ENCODE measurements around the gene CD83. TPM values are rescaled to one million over a fixed set of nuclear protein-coding genes. Genes with fewer than 3 reads are reported as not detected.

CD83 gene
- total and polyA plus RNA-seq, 12 donors: 4.0 to 245 (median 8.5) TPM

DNA sequence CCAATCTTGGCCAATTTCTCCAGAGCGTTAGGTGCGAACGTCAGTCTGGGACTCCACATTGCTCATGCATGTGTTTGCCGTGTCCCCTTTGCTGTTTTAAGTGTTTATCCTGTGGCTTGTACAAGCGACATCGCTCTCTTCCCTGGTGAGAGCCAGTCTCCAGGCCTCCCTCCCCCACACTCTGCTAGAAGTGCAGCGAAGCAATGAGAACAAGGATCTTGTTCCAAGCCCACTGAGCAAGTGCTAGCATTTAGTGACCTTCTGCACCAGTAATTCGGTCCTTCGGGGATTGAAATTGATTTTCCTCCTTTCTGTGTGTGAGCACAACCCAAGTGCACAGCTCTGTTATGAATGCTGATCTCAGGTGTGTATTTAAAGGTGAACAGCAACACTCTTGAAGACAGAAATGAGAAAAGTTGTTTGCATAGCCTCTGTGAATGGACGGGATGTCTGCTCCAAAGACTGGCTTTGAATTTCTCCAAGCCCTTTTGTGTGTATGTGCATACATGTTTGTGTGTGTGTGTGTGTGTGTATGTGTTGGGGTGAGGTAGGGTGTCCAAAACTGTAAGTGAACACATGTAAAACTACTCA, 29.0 kb downstream of the CD83 start:
- WGBS, 4 donors: 72 to 87% (median 81%) methylated on average over 10 of the region's 10 CpGs
- H3K9me3 ChIP-seq (replicated peaks in 1 of 3): no peaks in the 10 kb centered on the region
- H3K36me3 ChIP-seq (replicated peaks in 1 of 2): no peaks in the 10 kb centered on the region
- DNase-seq: no peak
- intact Hi-C loops (cut with DNase I): loop anchor here (5.0 to 10.0 kb wide), 2 partner anchors 232 to 234 kb away; no protein-coding TSS in a partner anchor
- no peaks in the 10 kb centered on the region for H3K27me3 ChIP-seq
- no peak overlapping the region for H3K4me3 ChIP-seq
- H3K27ac ChIP-seq: no peak overlapping the region
- H3K4me1 ChIP-seq (replicated peaks in 1 of 2): no peaks in the 10 kb centered on the region
- no peak for TF ChIP-seq POLR2A (IDR thresholded peaks at IDR 0.05)
- TF ChIP-seq, protein P1, sequence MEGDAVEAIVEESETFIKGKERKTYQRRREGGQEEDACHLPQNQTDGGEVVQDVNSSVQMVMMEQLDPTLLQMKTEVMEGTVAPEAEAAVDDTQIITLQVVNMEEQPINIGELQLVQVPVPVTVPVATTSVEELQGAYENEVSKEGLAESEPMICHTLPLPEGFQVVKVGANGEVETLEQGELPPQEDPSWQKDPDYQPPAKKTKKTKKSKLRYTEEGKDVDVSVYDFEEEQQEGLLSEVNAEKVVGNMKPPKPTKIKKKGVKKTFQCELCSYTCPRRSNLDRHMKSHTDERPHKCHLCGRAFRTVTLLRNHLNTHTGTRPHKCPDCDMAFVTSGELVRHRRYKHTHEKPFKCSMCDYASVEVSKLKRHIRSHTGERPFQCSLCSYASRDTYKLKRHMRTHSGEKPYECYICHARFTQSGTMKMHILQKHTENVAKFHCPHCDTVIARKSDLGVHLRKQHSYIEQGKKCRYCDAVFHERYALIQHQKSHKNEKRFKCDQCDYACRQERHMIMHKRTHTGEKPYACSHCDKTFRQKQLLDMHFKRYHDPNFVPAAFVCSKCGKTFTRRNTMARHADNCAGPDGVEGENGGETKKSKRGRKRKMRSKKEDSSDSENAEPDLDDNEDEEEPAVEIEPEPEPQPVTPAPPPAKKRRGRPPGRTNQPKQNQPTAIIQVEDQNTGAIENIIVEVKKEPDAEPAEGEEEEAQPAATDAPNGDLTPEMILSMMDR (IDR thresholded peaks at IDR 0.05): no peak

DNA sequence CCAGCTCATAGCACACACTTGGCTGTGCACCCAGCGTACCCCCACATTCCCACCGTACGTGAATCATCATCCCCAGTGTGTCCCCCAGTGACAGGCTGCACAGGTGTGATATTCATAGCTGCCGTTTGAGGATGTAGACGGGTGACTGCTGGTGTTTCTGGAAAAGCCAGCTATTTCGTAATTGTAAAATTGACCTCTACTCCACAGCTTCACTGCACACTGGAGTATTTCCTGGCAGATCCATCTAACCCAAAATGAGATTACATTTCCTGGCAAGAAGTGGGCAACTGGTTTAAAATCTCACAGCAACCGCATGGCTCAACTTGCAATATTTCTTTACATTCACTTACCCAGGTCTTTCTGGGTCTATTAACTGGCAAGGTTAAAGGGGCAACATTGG, 30.3 kb downstream of the CD83 start:
- intact Hi-C loops (cut with DNase I): loop anchor here (5.0 to 10.0 kb wide), 2 partner anchors 233 to 236 kb away; no protein-coding TSS in a partner anchor
- Histone ChIP-seq H3K36me3 (replicated peaks in 1 of 2) (no peaks in the 10 kb centered on the region), H3K27me3 (no peaks in the 10 kb centered on the region), H3K9me3 (replicated peaks in 1 of 3) (no peaks in the 10 kb centered on the region), H3K27ac (no peak overlapping the region), H3K4me1 (replicated peaks in 1 of 2) (no peaks in the 10 kb centered on the region), H3K4me3 (no peak overlapping the region)
- 82 to 89% (median 87%) methylated on average over 6 to 7 of the region's 7 CpGs for WGBS, 4 donors
- TF ChIP-seq POLR2A (IDR thresholded peaks at IDR 0.05): no peak
- TF ChIP-seq, protein P1 (IDR thresholded peaks at IDR 0.05): no peak
- DNase-seq: no peak

DNA sequence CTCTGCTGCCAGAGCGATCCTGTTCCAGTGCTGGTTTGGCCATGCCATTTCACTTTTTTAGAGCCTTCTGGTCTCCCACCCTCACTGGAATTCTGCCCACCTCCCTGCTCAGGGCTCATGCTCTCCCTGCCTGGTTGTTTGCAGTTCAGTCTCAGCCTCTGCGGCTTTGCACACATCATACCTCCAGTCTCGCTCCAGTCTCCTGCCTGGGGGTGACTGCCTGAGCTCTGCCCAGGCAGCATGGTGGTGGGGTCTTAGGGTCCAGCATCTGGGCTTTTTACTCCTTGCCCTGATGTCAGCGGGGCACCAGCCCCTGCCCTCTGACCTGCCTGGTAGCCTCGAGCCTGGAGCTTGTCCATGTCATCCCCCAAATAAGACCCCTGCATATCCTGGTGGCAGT, 30.9 kb downstream of the CD83 start:
- DNase-seq: no peak
- TF ChIP-seq, protein P1 (IDR thresholded peaks at IDR 0.05): no peak
- no peak for TF ChIP-seq POLR2A (IDR thresholded peaks at IDR 0.05)
- no peaks in the 10 kb centered on the region for H3K27me3 ChIP-seq
- H3K9me3 ChIP-seq (replicated peaks in 1 of 3): no peaks in the 10 kb centered on the region
- no peaks in the 10 kb centered on the region for H3K4me1 ChIP-seq (replicated peaks in 1 of 2)
- 88 to 95% (median 92%) methylated on average over 5 of the region's 5 CpGs for WGBS, 4 donors
- no peak overlapping the region for H3K27ac ChIP-seq
- intact Hi-C loops (cut with DNase I): loop anchor here (5.0 to 10.0 kb wide), 2 partner anchors 234 to 236 kb away; no protein-coding TSS in a partner anchor
- H3K4me3 ChIP-seq: no peak overlapping the region
- H3K36me3 ChIP-seq (replicated peaks in 1 of 2): no peaks in the 10 kb centered on the region

DNA sequence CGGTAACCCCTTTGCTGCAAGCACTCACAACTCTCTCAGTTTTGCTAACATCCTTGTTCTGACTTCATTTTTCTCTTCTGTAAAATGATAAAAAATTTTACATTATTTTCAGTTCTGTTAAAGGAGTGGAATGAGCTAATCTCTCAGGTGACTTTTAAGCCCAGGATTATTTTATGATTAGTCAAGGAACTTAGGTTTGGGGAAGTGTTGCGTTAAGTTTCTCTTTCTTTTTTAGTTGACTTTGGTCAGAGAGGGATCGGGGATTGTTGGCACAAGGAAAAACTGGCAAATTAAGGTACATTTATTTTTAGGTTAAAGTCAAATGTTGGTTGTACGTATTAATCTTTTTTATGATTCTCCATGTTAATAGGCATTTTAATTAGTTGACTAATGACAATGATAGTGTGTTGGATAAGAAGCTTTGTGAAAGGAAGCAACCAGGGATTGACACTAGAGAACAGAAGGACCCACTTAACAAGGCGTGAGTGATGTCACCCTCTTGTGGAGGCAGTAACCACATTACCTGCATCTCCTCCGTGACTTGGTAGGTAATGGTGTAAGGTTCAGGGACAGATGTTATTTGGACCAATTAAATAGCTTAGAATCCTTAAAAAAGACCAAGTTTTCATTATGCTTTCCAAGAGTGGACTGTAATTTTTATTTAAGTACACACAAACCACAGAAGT, 31.6 kb downstream of the CD83 start:
- TF ChIP-seq, protein P1 (IDR thresholded peaks at IDR 0.05): no peak
- no peak for TF ChIP-seq POLR2A (IDR thresholded peaks at IDR 0.05)
- Histone ChIP-seq H3K27me3 (no peaks in the 10 kb centered on the region), H3K36me3 (replicated peaks in 1 of 2) (no peaks in the 10 kb centered on the region), H3K27ac (no peak overlapping the region), H3K9me3 (replicated peaks in 1 of 3) (no peaks in the 10 kb centered on the region), H3K4me1 (replicated peaks in 1 of 2) (no peaks in the 10 kb centered on the region), H3K4me3 (no peak overlapping the region)
- no peak for DNase-seq
- intact Hi-C loops (cut with DNase I): loop anchor here (5.0 to 10.0 kb wide), 2 partner anchors 234 to 237 kb away; no protein-coding TSS in a partner anchor
- WGBS, 4 donors: 75 to 84% (median 80%) methylated on average over 6 of the region's 6 CpGs
